MM.1S (cell line): ENCODE data around the gene NAA20.

ENCODE experiments used
- DNase-seq: peaks from one replicate; pipeline ENCODE4 v3.0.0-alpha.2; 2015
- H2AFZ ChIP-seq: fragments of 300-600 bp; sonication (generic); 2 replicates; pipeline ENCODE4 v1.6.0; 2016; ENCODE audit warnings: antibody characterized with exemption, low read length
- H3F3A ChIP-seq: fragments of 300-600 bp; sonication (generic); 2 replicates; pipeline ENCODE4 v1.6.1; 2016; ENCODE audit warnings: mild to moderate bottlenecking, antibody characterized with exemption, low read length, moderate library complexity, mixed read lengths; ENCODE audit not compliant: insufficient read depth
- H3K27ac ChIP-seq: fragments of 300-600 bp; sonication (generic); 2 replicates; pipeline ENCODE4 v1.5.1; 2016; ENCODE audit warnings: mild to moderate bottlenecking, low read length
- H3K27me3 ChIP-seq: fragments of 300-600 bp; sonication (generic); replicated peaks from 2 replicates; pipeline ENCODE4 v1.6.0; 2016; ENCODE audit warnings: low read length; ENCODE audit not compliant: insufficient read depth
- H3K36me3 ChIP-seq: fragments of 300-600 bp; sonication (generic); replicated peaks from 2 replicates; pipeline ENCODE4 v1.6.1; 2016; ENCODE audit warnings: mild to moderate bottlenecking, low read length, mixed read lengths; ENCODE audit not compliant: insufficient read depth
- H3K4me1 ChIP-seq: fragments of 300-600 bp; sonication (generic); 2 replicates; pipeline ENCODE4 v1.6.1; 2016; ENCODE audit warnings: low read length, mixed read lengths
- H3K4me2 ChIP-seq: fragments of 300-600 bp; sonication (generic); 2 replicates; pipeline ENCODE4 v1.6.0; 2016; ENCODE audit warnings: low read depth, low read length
- H3K4me3 ChIP-seq: fragments of 300-600 bp; sonication (generic); 2 replicates; pipeline ENCODE4 v1.5.1; 2016; ENCODE audit warnings: low read length, mixed read lengths
- H3K79me2 ChIP-seq: fragments of 300-600 bp; sonication (generic); 2 replicates; pipeline ENCODE4 v1.6.1; 2016; ENCODE audit warnings: mixed run types, low read length, mixed read lengths
- H3K9ac ChIP-seq: fragments of 300-600 bp; sonication (generic); 2 replicates; pipeline ENCODE4 v1.6.1; 2016; ENCODE audit warnings: low read length, mixed read lengths
- H3K9me2 ChIP-seq: fragments of 300-600 bp; sonication (generic); replicated peaks from 2 replicates; pipeline ENCODE4 v1.6.1; 2016; ENCODE audit warnings: mild to moderate bottlenecking, low read length, mixed read lengths; ENCODE audit not compliant: insufficient read depth
- H3K9me3 ChIP-seq: fragments of 300-600 bp; sonication (generic); replicated peaks from 2 replicates; pipeline ENCODE4 v1.6.1; 2016; ENCODE audit warnings: mild to moderate bottlenecking, low read length, mixed read lengths; ENCODE audit not compliant: insufficient read depth
- H4K20me1 ChIP-seq: fragments of 300-600 bp; sonication (generic); 2 replicates; pipeline ENCODE4 v1.6.1; 2016; ENCODE audit warnings: mild to moderate bottlenecking, low read length, moderate library complexity, mixed read lengths; ENCODE audit not compliant: insufficient read depth
- EZH2 ChIP-seq: fragments of 300-600 bp; sonication (generic); optimal IDR thresholded peaks from 2 replicates; pipeline ENCODE3; 2017; ENCODE audit warnings: low read depth, mild to moderate bottlenecking, antibody characterized with exemption, low read length, mixed read lengths
- EZH2phosphoT487 ChIP-seq: fragments of 300-600 bp; sonication (generic); IDR thresholded peaks from 2 replicates; pipeline ENCODE4 v1.6.1; 2018; ENCODE audit warnings: antibody characterized with exemption, low read length
- TF ChIP-seq, protein P1 (sequence below): fragments of 300-600 bp; sonication (generic); IDR thresholded peaks from 2 replicates; pipeline ENCODE4 v1.5.1; 2016; ENCODE audit warnings: antibody characterized with exemption, low read length, mixed read lengths

The NAA20 gene

GRCh38 chr20:20027284-20027683, 10.1 kb downstream of the NAA20 start:
- Histone ChIP-seq H3K9me2 (no peaks in the 10 kb centered on the region), H3K36me3 (no peaks in the 10 kb centered on the region; the same call in 1 of the 2 replicates), H2AFZ (no peak overlapping the region), H3K4me3 (no peak overlapping the region), H3K27me3 (no peaks in the 10 kb centered on the region), H3K4me1 (peaks cover 11% of the 10 kb centered on the region), H4K20me1 (no peaks in the 10 kb centered on the region; the same call in 1 of the 2 replicates), H3K9ac (no peak overlapping the region), H3K27ac (no peak overlapping the region), H3F3A (peaks cover 7% of the 10 kb centered on the region), H3K4me2 (no peak overlapping the region), H3K9me3 (no peaks in the 10 kb centered on the region), H3K79me2 (peaks cover 69% of the 10 kb centered on the region)
- no peak for DNase-seq
- TF ChIP-seq EZH2 (no peak), EZH2phosphoT487 (no peak)
- TF ChIP-seq, protein P1, sequence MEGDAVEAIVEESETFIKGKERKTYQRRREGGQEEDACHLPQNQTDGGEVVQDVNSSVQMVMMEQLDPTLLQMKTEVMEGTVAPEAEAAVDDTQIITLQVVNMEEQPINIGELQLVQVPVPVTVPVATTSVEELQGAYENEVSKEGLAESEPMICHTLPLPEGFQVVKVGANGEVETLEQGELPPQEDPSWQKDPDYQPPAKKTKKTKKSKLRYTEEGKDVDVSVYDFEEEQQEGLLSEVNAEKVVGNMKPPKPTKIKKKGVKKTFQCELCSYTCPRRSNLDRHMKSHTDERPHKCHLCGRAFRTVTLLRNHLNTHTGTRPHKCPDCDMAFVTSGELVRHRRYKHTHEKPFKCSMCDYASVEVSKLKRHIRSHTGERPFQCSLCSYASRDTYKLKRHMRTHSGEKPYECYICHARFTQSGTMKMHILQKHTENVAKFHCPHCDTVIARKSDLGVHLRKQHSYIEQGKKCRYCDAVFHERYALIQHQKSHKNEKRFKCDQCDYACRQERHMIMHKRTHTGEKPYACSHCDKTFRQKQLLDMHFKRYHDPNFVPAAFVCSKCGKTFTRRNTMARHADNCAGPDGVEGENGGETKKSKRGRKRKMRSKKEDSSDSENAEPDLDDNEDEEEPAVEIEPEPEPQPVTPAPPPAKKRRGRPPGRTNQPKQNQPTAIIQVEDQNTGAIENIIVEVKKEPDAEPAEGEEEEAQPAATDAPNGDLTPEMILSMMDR: no peak

DNA sequence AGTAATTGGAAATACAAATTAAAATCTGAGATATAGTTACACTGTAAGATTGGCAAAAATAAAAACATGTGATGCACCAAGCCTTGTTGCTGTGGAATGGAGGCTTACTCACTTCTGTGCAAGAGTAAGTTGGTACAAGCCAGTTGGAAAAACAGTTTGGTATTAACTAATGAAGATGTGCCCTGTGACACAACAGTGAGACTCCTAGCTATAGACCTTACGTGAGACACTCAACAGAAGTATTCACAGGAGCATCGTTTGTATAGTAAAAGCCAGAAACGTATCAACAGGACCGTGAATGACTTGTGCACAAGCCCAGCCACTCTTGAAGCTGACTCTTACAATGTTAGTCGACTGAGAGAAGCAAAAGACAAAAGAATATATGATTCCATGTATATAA, 14.6 kb downstream of the NAA20 start:
- Histone ChIP-seq H4K20me1 (no peaks in the 10 kb centered on the region; the same call in 1 of the 2 replicates), H2AFZ (no peak overlapping the region), H3K4me3 (no peak overlapping the region), H3K9me2 (no peaks in the 10 kb centered on the region), H3K9me3 (no peaks in the 10 kb centered on the region), H3K27ac (no peak overlapping the region), H3K4me2 (no peak overlapping the region), H3K79me2 (peaks cover 35% of the 10 kb centered on the region), H3K9ac (no peak overlapping the region), H3K4me1 (no peaks in the 10 kb centered on the region), H3K27me3 (no peaks in the 10 kb centered on the region), H3F3A (no peaks in the 10 kb centered on the region), H3K36me3 (no peaks in the 10 kb centered on the region; the same call in none of the 2 replicates)
- no peak for DNase-seq
- TF ChIP-seq, protein P1: no peak
- TF ChIP-seq EZH2phosphoT487 (no peak), EZH2 (no peak)

DNA sequence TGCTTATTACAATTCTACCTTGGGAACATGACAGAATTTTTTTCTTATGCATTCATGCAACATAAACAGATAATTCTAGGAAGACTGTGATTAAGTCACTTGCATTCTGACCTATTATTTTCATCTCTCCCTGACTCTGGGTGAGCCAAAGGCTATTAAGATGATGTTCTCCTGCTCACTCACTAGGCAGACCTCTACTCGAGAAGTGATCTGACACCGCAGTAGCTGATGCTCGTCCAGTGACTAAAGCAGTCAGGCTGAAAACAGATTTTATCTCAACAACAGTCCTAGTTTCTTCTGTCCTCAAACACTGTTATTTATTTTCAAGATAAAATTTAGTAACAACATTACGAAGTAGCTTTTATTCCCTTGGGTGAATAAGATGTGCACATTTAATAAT, 17.3 kb downstream of the NAA20 start:
- no peak for DNase-seq
- peaks cover 15% of the 10 kb centered on the region for H3K79me2 ChIP-seq
- H3K9ac ChIP-seq: no peak overlapping the region
- H3K4me1 ChIP-seq: no peaks in the 10 kb centered on the region
- no peaks in the 10 kb centered on the region for H3K27me3 ChIP-seq
- no peaks in the 10 kb centered on the region for H3F3A ChIP-seq
- H4K20me1 ChIP-seq: no peaks in the 10 kb centered on the region; the same call in 1 of the 2 replicates
- no peak overlapping the region for H3K27ac ChIP-seq
- TF ChIP-seq EZH2 (no peak), EZH2phosphoT487 (no peak)
- TF ChIP-seq, protein P1: no peak
- H3K4me3 ChIP-seq: no peak overlapping the region
- no peak overlapping the region for H3K4me2 ChIP-seq
- no peak overlapping the region for H2AFZ ChIP-seq
- H3K9me3 ChIP-seq: no peaks in the 10 kb centered on the region
- no peaks in the 10 kb centered on the region for H3K9me2 ChIP-seq
- H3K36me3 ChIP-seq: peaks cover 12% of the 10 kb centered on the region
